Kidney (tissue), 14 donors: ENCODE measurements around the gene TBC1D9. TPM values are rescaled to one million over a fixed set of nuclear protein-coding genes. Genes with fewer than 3 reads are reported as not detected.

Experiments used
- DNase-seq, 5 donors: peaks; one replicate each; pipeline ENCODE4 v3.0.0-alpha.2; 2013 to 2020
- FAIRE-seq: peaks from 2 replicates; lab custom pipeline; 2012; peaks lifted over from hg19 to GRCh38; lab: Jason Lieb, UNC
- H3K27ac ChIP-seq, 2 donors: one replicate each; pipeline ENCODE4 v1.7.0; 2013; ENCODE audit warnings: low read depth in 2 of 2, low read length in 2 of 2, inconsistent platforms in 1 of 2
- H3K27me3 ChIP-seq: one replicate; pipeline ENCODE4 v1.7.1; 2013; ENCODE audit warnings: low read length, inconsistent platforms; ENCODE audit not compliant: control insufficient read depth, insufficient read depth
- H3K36me3 ChIP-seq, 3 donors: one replicate each; pipeline versions ENCODE4 v1.7.0 to v1.7.1; 2013; ENCODE audit warnings: low read length in 3 of 3, control low read depth in 1 of 3, inconsistent platforms in 1 of 3; ENCODE audit not compliant: insufficient read depth in 3 of 3, control insufficient read depth in 2 of 3
- H3K4me1 ChIP-seq, 3 donors: one replicate each; pipeline versions ENCODE4 v1.7.0 to v1.7.1; 2013; ENCODE audit warnings: low read length in 3 of 3, inconsistent platforms in 1 of 3, low read depth in 1 of 3; ENCODE audit not compliant: control insufficient read depth in 2 of 3, insufficient read depth in 2 of 3
- H3K4me3 ChIP-seq, 3 donors: one replicate each; pipeline versions ENCODE4 v1.7.0 to v1.8.1; 2013; ENCODE audit warnings: low read length in 3 of 3, control low read depth in 1 of 3, inconsistent platforms in 1 of 3
- H3K9ac ChIP-seq, 3 donors: one replicate each; pipeline versions ENCODE4 v1.7.0 to v1.7.1; 2013; ENCODE audit warnings: low read length in 3 of 3, control low read depth in 1 of 3, inconsistent platforms in 1 of 3
- H3K9me3 ChIP-seq, 3 donors: one replicate each; pipeline versions ENCODE4 v1.7.0 to v1.7.1; 2013; ENCODE audit warnings: low read length in 3 of 3, control low read depth in 1 of 3, inconsistent platforms in 1 of 3; ENCODE audit not compliant: control insufficient read depth in 2 of 3, insufficient read depth in 1 of 3
- CTCF ChIP-seq: IDR thresholded peaks from 3 replicates; pipeline ENCODE4 v1.5.1; 2012; ENCODE audit warnings: mild to moderate bottlenecking, moderate library complexity, borderline replicate concordance; ENCODE audit not compliant: insufficient read depth; ENCODE audit errors: extremely low read depth
- intact Hi-C: fragments of 100-400 bp; cut with DNase I; formaldehyde crosslinking; loops from one replicate; pipeline ENCODE4 v1.11.1; 2022
- polyA plus RNA-seq: library from polyadenylated mRNA; stranded (reverse); fragments of 350-450 nt; fragmentation: Illumina TruSeq; extraction: RNeasy Lipid Tissue Mini Kit (QIAGEN cat#74804); gene quantifications from one replicate; pipeline ENCODE4 v1.2.3, GENCODE V29; 2014; ENCODE audit warnings: low read depth, low replicate concordance; ENCODE audit not compliant: insufficient read depth
- total RNA-seq: library from RNA; stranded (reverse); fragmentation: NEBNext Ultra II Directional; extraction: Animal tissue kit (Norgen Biotek cat#: 25700); gene quantifications from one replicate; pipeline ENCODE4 v1.2.1, GENCODE V29; 2021
- donor health status: control.
- donor health status: control.
- donor health status: control.
- donor health status: control.
- donor health status: control.
- donor health status: DM: yes; HTN: yes; CAD: no.
- donor health status: Normal renal cell carcinoma (clear cell type).

TBC1D9 gene
- total and polyA plus RNA-seq, 2 donors from 2014 or later = 14.4 to 38.6 TPM

DNA sequence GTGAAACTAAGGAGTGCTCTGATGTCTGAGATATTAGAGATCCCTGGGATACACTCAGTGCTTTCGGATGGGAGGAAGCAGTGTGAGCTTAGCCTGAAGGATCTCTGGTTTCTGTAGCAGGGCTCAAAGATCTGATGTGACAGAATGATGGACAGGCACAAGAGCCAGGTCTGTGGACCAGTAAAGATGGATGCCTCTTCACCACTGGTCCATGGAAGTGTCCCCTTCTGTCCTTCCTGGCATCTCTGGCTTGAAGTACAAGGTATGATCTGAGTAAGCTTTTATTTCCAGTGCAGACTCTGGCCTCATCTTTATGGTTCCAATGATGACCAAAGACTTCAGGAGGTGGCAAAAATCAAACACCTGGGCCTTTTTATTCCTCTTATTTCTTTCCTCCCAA is 88.1 kb downstream of the TBC1D9 start:
- FAIRE-seq (no peak), DNase-seq (no peak)
- Histone ChIP-seq H3K9ac (no peak overlapping the region), H3K36me3 (peaks cover 3 to 14% (median 5%) of the 10 kb centered on the region in 3 donors), H3K4me1 (no peaks in the 10 kb centered on the region), H3K27me3 (no peaks in the 10 kb centered on the region), H3K9me3 (no peaks in the 10 kb centered on the region), H3K27ac (no peak overlapping the region), H3K4me3 (no peak overlapping the region)
- no peak for TF ChIP-seq CTCF
- intact Hi-C loops = no loop called here

DNA sequence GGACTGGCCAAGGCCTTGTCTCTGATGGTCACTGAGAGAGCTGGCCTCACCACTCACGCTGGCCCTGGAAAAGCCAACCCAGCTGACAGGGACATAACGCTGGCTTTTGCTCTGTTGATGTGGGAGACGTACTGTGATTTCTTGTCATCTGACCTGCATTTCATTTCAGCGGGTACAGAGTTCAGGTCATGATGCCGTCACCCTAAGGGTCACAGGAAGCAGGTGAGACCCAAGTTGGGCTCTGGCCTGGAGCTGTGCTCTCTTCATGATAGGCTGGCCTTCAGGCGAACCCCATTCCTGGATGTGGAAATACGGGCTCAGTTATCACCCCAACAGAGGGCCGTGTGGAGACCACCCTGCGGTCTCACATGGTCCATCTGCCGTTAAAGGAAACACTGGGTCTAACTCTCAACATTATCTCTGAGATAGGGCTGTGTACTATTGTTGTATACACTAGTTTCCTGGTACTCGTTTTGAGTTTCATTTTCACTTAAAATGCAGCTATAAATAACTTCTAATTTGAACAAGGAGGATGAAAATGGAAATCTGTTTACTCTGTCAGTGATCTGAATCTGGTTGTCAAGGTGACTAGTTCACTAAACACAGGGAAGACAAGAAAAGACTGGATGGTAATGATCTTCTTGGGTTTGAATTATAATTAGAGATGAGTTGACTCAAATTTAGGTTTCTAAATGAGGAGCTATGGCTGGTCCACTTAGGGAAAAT is 89.1 kb downstream of the TBC1D9 start:
- H3K27me3 ChIP-seq = no peaks in the 10 kb centered on the region
- H3K36me3 ChIP-seq = peaks cover 3 to 14% (median 5%) of the 10 kb centered on the region in 3 donors
- no peak overlapping the region for H3K27ac ChIP-seq
- no peak for TF ChIP-seq CTCF
- intact Hi-C loops = no loop called here
- H3K9ac ChIP-seq = no peak overlapping the region
- no peak for FAIRE-seq
- no peaks in the 10 kb centered on the region for H3K4me1 ChIP-seq
- no peaks in the 10 kb centered on the region for H3K9me3 ChIP-seq
- H3K4me3 ChIP-seq = no peak overlapping the region
- DNase-seq = no peak

DNA sequence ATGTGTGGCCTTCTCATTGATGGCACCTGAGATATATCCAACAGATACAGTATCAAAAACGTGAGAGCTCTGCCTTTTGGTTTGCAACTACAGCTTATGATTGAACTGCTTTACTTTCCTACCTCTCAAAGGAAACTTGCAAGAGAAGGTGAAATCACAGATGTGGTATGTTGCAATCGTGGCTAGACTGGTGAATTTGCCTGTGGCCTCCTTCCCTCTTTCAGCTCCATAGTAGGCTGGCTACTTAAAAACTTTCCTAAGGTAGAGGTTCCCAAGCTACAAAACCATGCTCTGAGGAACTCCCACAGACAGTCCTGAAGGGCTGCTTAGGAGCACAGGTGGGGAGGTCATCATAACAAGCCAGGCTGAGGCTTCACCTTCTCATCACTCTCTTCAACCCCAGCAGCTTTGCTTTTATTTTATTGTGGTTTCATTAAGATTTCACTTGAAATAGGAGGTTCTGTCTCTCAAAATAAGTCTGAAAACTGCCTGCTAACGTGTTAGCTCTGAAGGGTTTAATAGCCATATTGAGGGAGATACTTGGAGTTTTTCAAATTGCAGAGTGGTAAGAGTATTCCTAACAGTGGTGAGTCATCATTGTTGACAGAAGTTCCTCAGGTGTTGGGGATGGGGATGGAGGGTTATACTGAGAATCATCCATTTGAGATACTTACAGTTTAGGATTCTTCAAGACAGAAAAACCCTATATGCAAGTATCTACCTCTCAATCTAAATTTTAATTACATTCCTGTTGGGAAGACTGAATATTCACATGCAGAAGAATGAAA is 93.9 kb downstream of the TBC1D9 start:
- no peak overlapping the region for H3K4me3 ChIP-seq
- peaks cover 0 to 3% (median 0%) of the 10 kb centered on the region in 3 donors for H3K4me1 ChIP-seq
- no peak overlapping the region for H3K9ac ChIP-seq
- intact Hi-C loops = no loop called here
- FAIRE-seq (no peak), DNase-seq (no peak)
- peaks cover 6 to 14% (median 7%) of the 10 kb centered on the region in 3 donors for H3K36me3 ChIP-seq
- H3K9me3 ChIP-seq = no peaks in the 10 kb centered on the region
- TF ChIP-seq CTCF = no peak
- H3K27ac ChIP-seq = no peak overlapping the region
- no peaks in the 10 kb centered on the region for H3K27me3 ChIP-seq
